NCI-H128 (cell line): ENCODE results near the gene TRPM3.
A peak's percentile ranks its signal among the peaks of the same experiment; 100 is the strongest.
"Not testable (repeated sequence)": the region's sequence is repeated elsewhere in the genome, so short reads cannot be mapped to it uniquely, and the experiment has no call there.

Source experiments
- DNase-seq: peaks from one replicate; lab custom pipeline; 2025; ENCODE audit not compliant: unreplicated experiment; lab: John Stamatoyannopoulos, UW

The TRPM3 gene

DNA sequence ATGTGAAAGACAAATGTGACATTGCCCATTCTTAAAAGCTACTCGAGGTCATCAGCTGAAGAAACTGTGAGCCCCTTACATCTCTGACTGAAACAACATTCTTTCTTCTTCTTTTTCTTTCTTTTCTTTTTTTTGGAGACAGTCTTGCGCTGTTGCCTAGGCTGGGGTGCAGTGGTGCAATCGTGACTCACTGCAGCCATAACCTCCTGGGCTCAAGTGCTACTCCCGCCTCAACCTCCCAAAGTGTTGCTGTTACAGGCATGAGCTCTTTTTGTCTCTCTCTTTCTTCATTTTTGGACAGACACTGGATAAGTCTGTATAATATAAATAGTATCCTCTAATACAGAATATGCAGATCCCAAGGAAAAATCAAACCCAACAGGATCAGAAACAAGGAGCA is 443.3 kb downstream of the TRPM3 start:
- DNase-seq: no peak

DNA sequence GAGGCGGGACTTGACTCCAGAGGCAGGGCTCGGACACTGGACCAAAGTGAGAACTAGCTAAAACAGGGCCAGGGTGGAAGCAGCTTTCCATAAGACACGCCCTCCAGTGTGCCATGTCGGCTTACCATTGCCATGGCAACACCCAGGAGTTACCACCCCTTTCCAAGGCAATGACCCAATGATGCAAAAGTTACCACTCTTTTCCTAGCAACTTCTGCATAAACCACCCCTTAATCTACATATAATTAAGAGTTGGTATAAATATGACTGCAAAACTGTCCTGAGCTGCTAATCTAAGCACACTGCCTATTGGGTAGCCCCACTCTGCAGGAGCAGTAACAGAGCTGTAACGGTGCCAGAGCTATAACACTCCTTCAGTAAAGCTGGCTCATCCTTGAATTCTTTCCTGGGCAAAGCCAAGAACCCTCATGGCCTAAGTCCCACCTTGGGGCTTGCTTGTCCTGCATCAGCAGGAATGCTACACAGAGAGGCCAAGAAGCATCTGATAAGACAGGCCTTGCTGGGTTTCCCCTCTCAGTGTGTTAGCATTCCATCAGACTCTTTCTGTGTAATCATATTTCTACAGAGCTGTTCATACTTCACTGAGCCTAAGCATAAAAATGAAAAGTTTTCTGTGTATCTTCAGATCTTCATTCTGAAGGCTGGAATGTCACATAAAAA is 444.2 kb downstream of the TRPM3 start:
- DNase-seq: no peak

DNA sequence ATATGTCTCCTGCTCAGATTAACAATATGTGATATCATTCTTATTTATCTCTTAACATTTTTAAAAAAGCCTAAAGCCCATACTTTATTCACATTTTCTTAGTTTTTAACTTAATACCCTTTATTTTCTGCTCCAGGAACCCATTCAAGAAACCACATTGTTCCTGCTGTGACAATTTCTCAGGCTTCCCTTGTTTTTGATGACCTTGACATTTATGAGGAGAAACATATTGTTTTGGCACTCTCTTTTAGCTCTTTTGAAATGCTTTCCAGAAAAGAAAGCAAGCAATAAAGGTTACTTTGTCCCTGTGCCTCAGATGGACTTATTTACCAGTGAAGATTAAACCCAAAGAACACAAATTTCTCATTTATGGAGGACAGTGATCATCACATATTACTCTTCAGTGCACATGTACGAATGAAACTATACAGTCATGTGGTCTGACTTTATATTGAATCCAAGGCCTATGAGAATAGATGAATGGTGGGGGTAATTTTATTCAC is 445.5 kb downstream of the TRPM3 start:
- DNase-seq: no peak

DNA sequence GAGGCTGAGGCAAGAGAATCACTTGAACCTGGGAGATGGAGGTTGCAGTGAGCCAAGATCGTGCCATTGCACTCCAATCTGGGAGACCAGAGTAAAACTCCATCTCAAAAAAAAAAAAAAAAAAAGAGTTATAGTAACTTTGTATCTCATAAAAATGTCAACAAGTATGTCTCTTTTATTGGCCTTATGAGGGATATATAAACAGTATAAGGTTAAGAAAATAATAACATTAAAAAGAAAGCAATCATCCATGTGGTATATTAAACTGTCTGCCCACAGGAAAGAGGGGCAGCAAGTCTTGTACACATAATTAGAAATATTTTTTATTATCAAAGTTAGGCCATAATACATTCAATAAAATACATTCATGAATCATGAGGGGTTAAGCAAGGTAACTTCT is 447.6 kb downstream of the TRPM3 start:
- DNase-seq: no peak

- DNase-seq: no peak
Measured at GRCh38 chr9:70672161-70672649, 449.2 kb downstream of the TRPM3 start.

DNA sequence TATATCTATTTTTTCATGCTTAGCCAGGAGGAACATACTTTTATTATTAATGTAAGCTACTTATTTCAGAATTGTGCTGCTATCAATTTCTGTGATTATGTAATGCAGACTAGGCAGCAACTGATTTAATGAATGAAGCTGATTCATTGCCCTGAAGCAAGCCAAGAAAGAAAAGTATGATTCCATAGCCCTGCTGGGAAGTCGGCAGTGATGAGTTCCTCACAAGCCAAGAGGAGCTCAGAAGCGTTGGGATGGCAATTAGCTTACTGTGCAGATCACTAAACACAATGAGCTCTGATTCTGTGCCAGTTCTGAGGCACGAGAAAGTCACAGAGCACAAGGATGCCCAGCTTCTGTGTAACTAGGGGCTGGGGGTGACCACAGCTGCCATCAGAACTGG is 452.7 kb downstream of the TRPM3 start:
- DNase-seq: no peak

DNA sequence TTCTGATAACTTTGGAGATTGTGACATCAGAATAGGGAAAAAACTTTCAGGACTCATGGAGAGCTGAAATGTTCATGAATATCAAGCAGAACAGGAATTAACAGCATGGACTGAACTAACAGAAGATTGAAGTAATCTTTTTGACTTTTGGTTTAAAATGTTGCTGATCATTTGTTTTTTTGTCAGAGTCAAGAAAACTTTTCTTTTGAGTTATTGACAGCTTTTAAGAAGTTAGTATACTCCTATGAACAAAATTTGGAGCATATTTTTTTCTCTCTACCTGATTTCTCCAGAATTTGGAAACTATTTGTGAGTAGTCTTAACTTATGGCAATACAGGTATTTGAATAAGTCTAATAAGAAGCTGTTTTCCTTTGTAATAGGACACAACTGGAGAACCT is 462.7 kb downstream of the TRPM3 start:
- DNase-seq: no peak

DNA sequence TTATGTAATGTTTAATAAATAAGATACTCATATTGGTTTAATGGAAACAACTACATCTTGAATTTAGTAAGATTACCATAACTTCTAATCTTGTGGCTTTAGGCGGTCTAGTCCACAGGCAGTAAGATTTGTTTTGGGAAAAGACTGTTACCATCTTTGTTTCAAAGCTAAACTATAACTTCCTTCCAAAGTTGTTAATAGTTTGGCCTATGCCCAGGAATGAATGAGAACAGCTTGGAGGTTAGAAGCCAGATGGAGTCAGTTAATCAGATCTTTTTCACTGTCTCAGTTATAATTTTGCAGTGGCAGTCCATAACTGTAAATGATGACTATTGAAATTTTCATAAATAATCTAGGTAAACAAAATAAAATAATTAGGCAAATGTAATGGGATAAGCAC is 465.1 kb downstream of the TRPM3 start:
- no peak for DNase-seq

DNA sequence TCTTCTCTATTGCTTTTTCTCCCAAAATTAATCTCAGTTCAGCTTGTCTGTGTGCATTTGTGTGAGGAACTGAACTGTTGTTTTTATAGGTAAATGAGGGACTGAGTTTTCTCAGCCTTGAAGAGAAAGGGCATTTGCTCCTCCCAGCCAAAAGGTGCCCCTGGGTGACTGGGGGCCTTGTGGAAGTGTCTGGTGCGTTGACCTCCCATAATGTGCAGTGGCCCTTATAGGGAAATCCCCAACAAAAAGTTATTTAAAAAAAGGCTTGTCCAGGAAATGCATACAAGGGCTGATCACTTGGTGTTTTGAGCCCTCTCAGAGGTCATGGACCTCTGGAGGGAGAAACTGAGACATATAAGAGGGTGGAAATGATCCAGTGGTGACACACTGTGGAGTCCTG is 467.3 kb downstream of the TRPM3 start:
- DNase-seq: no peak

DNA sequence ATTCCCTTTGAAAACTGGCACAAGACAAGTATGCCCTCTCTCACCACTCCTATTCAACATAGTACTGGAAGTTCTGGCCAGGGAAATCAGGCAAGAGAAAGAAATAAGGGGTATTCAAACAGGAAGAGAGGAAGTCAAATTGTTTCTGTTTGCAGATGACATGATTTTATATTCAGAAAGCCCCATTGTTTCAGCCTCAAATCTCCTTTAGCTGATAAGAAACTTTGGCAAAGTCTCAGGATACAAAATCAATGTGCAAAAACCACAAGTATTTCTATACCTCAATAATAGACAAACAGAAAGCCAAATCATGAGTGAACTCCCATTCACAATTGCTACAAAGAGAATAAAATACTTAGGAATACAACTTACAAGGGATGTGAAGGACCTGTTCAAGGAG is 476.8 kb downstream of the TRPM3 start:
- not testable (repeated sequence) for DNase-seq

- DNase-seq: no peak
Measured at GRCh38 chr9:70642341-70642740, 479.1 kb downstream of the TRPM3 start.

GRCh38 chr9:70641631-70642030 is 479.8 kb downstream of the TRPM3 start:
- peak; percentile 49 for DNase-seq

DNA sequence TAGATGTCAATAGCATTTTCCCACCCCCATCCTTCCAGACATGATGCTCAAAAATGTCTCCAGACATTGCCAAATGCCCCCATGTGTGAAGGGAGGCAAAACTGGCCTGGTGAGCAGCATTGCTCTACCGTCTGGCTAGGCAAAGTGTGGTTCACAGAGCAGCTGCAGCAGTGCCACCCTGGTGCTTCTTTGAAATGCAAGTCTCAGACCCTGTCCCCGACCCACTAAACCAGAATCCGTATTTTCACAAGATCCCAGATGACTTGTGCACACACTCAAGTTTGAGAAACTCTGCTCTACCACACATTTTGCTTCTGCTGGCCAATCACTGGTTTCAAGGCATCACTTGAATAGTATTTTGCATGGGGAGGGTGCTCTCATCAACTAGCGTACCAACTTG is 480.4 kb downstream of the TRPM3 start:
- DNase-seq: no peak

- peak; percentile 27 for DNase-seq
Measured at GRCh38 chr9:70639853-70640814, 481.3 kb downstream of the TRPM3 start.

DNA sequence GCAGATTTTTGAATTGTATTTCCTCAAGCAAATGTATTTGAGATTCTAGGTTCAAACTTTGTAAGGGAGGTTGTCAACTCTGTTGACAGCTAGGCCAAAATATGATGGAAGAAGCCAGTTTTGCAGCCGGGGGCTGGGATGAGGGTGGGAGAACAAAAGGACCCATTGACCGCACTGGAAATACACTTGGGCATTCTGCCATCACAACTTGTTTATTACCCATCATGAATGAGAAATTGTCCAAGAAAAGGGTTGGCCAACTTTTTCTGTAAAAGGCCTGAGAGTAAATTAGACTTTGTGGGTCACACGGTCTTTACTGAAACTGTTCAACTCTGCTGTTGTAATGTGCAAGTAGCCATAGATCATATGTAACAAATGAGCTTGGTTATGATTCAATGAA is 485.6 kb downstream of the TRPM3 start:
- DNase-seq: no peak

- DNase-seq: no peak
Measured at GRCh38 chr9:70634696-70635095, 486.7 kb downstream of the TRPM3 start.

- DNase-seq: no peak
Measured at GRCh38 chr9:70630971-70631370, 490.4 kb downstream of the TRPM3 start.

DNA sequence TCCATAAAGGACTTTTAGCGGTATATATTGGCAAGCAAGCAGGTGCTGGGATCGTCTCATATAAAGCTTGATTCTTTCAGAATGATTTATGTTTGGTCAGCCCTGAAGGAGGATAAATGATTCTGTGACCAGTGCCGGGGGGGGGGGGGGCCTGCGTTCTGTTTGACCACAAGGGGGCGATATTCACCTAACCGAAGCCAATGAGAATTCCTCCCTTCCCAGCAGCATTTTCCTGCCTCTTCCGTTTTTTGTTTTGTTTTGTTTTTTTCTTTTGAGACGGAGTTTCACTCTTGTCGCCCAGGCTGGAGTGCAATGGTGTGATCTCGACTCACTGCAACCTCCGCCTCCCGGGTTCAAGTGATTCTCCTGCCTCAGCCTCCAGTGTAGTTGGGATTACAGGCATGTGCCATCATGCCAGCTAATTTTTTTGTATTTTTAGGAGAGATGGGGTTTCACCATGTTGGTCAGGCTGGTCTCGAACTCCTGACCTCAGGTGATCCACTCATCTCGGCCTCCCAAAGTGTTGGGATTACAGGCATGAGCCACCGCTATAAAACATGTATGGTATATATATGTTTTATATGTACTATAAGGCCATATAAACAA is 492.2 kb downstream of the TRPM3 start:
- DNase-seq: not testable (repeated sequence)

- no peak for DNase-seq
Measured at GRCh38 chr9:70625078-70625477, 496.3 kb downstream of the TRPM3 start.

DNA sequence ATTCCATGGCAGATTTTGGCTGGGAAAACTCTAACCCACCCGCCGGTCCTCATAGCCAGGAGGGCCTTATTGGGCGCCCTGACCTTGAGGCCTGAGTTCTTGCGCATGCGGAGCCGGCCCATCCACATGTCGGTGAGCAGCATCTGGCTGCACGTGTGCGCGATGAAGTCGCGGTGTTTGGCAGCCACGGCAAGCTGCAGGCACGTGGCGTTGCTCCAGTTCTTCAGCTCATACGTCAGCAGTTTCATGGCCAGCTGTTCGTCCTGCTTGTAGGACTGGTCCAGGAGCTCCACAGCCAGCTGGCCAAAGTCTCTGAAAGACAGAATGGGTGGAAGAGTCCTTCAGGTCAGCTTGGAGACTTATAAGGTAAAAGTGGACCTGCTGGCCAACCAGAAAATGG is 502.6 kb downstream of the TRPM3 start:
- no peak for DNase-seq

GRCh38 chr9:70617033-70617828 is 504.2 kb downstream of the TRPM3 start:
- DNase-seq: no peak
